Liver (tissue), 3 donors: ENCODE results near the gene MCM9.

Experiments
- EGR1 ChIP-seq, 2 donors: IDR thresholded peaks; 2 replicates each; pipeline ENCODE4 v1.6.1; 2016 to 2018; ENCODE audit warnings: antibody characterized with exemption in 2 of 2, low read depth in 2 of 2
- GABPA ChIP-seq, 2 donors: IDR thresholded peaks in 1 of 2; conservative IDR thresholded peaks in 1 of 2; 2 replicates each; pipeline ENCODE4 v1.6.1; 2016; ENCODE audit warnings: antibody characterized with exemption in 2 of 2, mild to moderate bottlenecking in 1 of 2, moderate library complexity in 1 of 2
- JUND ChIP-seq, 2 donors: IDR thresholded peaks; 2 replicates each; pipeline ENCODE4 v1.6.1; 2016; ENCODE audit warnings: antibody characterized with exemption in 2 of 2
- NR2F2 ChIP-seq: IDR thresholded peaks from 2 replicates; pipeline ENCODE4 v1.6.1; 2016; ENCODE audit warnings: antibody characterized with exemption
- RAD21 ChIP-seq, 2 donors: IDR thresholded peaks; 2 replicates each; pipeline ENCODE4 v1.6.1; 2016; ENCODE audit warnings: antibody characterized with exemption in 2 of 2, mild to moderate bottlenecking in 2 of 2
- SP1 ChIP-seq: IDR thresholded peaks from 2 replicates; pipeline ENCODE4 v1.6.1; 2018; ENCODE audit warnings: antibody characterized with exemption, mild to moderate bottlenecking
- TAF1 ChIP-seq: conservative IDR thresholded peaks from 2 replicates; pipeline ENCODE4 v1.6.1; 2016; ENCODE audit warnings: antibody characterized with exemption, mild to moderate bottlenecking
- TF ChIP-seq, protein P1 (sequence below): IDR thresholded peaks from 2 replicates; pipeline ENCODE4 v1.6.1; 2016; ENCODE audit warnings: antibody characterized with exemption, mild to moderate bottlenecking
- TF ChIP-seq, protein P2 (sequence below): IDR thresholded peaks from 2 replicates; pipeline ENCODE4 v1.6.1; 2016; ENCODE audit warnings: antibody characterized with exemption
- TF ChIP-seq, protein P3 (sequence below): fragments of 150-350 bp; IDR thresholded peaks from 2 replicates; pipeline ENCODE4 v1.5.1; 2017; ENCODE audit warnings: improper control_type of control experiment, low read depth, low read length; ENCODE audit not compliant: missing input control
- TF ChIP-seq, protein P4 (sequence below): IDR thresholded peaks from 2 replicates; pipeline ENCODE4 v1.6.1; 2016; ENCODE audit warnings: antibody characterized with exemption
- TF ChIP-seq, protein P5 (sequence below): IDR thresholded peaks from 2 replicates; pipeline ENCODE4 v1.6.1; 2016; ENCODE audit warnings: antibody characterized with exemption
- donor health status: healthy.
- donor health status: healthy.

DNA sequence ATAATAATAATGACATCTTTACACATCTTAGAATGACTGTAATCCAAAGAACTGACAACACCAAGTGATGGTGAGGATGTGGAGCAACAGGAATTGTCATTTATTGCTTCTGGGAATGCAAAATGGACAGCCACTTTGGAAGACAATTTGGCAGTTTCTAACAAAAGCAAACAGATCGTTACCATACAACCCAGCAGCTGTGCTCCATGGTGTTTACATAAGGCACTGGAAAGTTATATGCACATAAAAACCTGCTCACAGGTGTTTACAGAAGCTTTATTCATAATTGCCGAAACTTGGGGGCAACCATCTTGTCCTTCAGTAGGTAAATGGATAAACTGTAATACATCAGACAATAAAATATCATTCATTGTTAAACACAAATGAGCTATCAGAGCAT is 59.3 kb downstream of the MCM9 start:
- TF ChIP-seq, protein P1, sequence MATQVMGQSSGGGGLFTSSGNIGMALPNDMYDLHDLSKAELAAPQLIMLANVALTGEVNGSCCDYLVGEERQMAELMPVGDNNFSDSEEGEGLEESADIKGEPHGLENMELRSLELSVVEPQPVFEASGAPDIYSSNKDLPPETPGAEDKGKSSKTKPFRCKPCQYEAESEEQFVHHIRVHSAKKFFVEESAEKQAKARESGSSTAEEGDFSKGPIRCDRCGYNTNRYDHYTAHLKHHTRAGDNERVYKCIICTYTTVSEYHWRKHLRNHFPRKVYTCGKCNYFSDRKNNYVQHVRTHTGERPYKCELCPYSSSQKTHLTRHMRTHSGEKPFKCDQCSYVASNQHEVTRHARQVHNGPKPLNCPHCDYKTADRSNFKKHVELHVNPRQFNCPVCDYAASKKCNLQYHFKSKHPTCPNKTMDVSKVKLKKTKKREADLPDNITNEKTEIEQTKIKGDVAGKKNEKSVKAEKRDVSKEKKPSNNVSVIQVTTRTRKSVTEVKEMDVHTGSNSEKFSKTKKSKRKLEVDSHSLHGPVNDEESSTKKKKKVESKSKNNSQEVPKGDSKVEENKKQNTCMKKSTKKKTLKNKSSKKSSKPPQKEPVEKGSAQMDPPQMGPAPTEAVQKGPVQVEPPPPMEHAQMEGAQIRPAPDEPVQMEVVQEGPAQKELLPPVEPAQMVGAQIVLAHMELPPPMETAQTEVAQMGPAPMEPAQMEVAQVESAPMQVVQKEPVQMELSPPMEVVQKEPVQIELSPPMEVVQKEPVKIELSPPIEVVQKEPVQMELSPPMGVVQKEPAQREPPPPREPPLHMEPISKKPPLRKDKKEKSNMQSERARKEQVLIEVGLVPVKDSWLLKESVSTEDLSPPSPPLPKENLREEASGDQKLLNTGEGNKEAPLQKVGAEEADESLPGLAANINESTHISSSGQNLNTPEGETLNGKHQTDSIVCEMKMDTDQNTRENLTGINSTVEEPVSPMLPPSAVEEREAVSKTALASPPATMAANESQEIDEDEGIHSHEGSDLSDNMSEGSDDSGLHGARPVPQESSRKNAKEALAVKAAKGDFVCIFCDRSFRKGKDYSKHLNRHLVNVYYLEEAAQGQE, result no peak
- TF ChIP-seq RAD21 (IDR thresholded peaks at IDR 0.05), result no peak
- TF ChIP-seq, protein P2, sequence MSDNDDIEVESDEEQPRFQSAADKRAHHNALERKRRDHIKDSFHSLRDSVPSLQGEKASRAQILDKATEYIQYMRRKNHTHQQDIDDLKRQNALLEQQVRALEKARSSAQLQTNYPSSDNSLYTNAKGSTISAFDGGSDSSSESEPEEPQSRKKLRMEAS, result no peak
- TF ChIP-seq TAF1, result no peak
- no peak for TF ChIP-seq EGR1 (IDR thresholded peaks at IDR 0.05; ENCODE audit: low read depth in 2 of 2)
- TF ChIP-seq, protein P3, sequence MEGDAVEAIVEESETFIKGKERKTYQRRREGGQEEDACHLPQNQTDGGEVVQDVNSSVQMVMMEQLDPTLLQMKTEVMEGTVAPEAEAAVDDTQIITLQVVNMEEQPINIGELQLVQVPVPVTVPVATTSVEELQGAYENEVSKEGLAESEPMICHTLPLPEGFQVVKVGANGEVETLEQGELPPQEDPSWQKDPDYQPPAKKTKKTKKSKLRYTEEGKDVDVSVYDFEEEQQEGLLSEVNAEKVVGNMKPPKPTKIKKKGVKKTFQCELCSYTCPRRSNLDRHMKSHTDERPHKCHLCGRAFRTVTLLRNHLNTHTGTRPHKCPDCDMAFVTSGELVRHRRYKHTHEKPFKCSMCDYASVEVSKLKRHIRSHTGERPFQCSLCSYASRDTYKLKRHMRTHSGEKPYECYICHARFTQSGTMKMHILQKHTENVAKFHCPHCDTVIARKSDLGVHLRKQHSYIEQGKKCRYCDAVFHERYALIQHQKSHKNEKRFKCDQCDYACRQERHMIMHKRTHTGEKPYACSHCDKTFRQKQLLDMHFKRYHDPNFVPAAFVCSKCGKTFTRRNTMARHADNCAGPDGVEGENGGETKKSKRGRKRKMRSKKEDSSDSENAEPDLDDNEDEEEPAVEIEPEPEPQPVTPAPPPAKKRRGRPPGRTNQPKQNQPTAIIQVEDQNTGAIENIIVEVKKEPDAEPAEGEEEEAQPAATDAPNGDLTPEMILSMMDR, result no peak
- TF ChIP-seq, protein P4, sequence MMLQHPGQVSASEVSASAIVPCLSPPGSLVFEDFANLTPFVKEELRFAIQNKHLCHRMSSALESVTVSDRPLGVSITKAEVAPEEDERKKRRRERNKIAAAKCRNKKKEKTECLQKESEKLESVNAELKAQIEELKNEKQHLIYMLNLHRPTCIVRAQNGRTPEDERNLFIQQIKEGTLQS, result no peak
- TF ChIP-seq, protein P5, sequence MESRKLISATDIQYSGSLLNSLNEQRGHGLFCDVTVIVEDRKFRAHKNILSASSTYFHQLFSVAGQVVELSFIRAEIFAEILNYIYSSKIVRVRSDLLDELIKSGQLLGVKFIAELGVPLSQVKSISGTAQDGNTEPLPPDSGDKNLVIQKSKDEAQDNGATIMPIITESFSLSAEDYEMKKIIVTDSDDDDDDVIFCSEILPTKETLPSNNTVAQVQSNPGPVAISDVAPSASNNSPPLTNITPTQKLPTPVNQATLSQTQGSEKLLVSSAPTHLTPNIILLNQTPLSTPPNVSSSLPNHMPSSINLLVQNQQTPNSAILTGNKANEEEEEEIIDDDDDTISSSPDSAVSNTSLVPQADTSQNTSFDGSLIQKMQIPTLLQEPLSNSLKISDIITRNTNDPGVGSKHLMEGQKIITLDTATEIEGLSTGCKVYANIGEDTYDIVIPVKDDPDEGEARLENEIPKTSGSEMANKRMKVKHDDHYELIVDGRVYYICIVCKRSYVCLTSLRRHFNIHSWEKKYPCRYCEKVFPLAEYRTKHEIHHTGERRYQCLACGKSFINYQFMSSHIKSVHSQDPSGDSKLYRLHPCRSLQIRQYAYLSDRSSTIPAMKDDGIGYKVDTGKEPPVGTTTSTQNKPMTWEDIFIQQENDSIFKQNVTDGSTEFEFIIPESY, result no peak
- no peak for TF ChIP-seq GABPA (IDR thresholded peaks at IDR 0.05 in 1 of 2, conservative IDR thresholded peaks at IDR 0.05 in 1 of 2)
- no peak for TF ChIP-seq NR2F2
- TF ChIP-seq JUND (IDR thresholded peaks at IDR 0.05), result no peak
- TF ChIP-seq SP1, result no peak
